KMS-11 (cell line): ENCODE measurements around the gene IER2.
"Not testable (repeated sequence)": the region's sequence is repeated elsewhere in the genome, so short reads cannot be mapped to it uniquely, and the experiment has no call there.

Experiments
- H2AFZ ChIP-seq: fragments of 200-600 bp; sonication (generic); 2 replicates; pipeline ENCODE4 v1.6.1; 2016; ENCODE audit warnings: antibody characterized with exemption, mixed run types, low read depth
- H3K27ac ChIP-seq: fragments of 200-600 bp; sonication (generic); 2 replicates; pipeline ENCODE4 v1.6.1; 2016; ENCODE audit warnings: mild to moderate bottlenecking, mixed run types
- H3K27me3 ChIP-seq: fragments of 200-600 bp; sonication (generic); 2 replicates; pipeline ENCODE4 v1.6.1; 2017; ENCODE audit warnings: mild to moderate bottlenecking, low read depth, mixed run types, moderate library complexity; ENCODE audit not compliant: insufficient read depth
- H3K36me3 ChIP-seq: fragments of 200-600 bp; sonication (generic); 2 replicates; pipeline ENCODE4 v1.6.1; 2017; ENCODE audit warnings: mild to moderate bottlenecking, mixed run types; ENCODE audit not compliant: insufficient read depth
- H3K4me1 ChIP-seq: fragments of 200-600 bp; sonication (generic); 2 replicates; pipeline ENCODE4 v1.6.1; 2016; ENCODE audit warnings: mild to moderate bottlenecking, low read depth, mixed run types; ENCODE audit not compliant: poor library complexity, severe bottlenecking
- H3K4me2 ChIP-seq: fragments of 200-600 bp; sonication (generic); 2 replicates; pipeline ENCODE4 v1.7.0; 2016; ENCODE audit warnings: mild to moderate bottlenecking, mixed run types
- H3K4me3 ChIP-seq: fragments of 200-600 bp; sonication (generic); IDR thresholded peaks from 2 replicates; pipeline ENCODE4 v1.6.1; 2017; ENCODE audit warnings: low read depth, low read length, mixed read lengths; ENCODE audit not compliant: insufficient read depth
- H3K79me2 ChIP-seq: fragments of 200-600 bp; sonication (generic); 2 replicates; pipeline ENCODE4 v1.6.1; 2016; ENCODE audit warnings: low read depth, mixed run types; ENCODE audit not compliant: insufficient read depth
- H3K9ac ChIP-seq: fragments of 200-600 bp; sonication (generic); 2 replicates; pipeline ENCODE4 v1.6.1; 2016; ENCODE audit warnings: mild to moderate bottlenecking, mixed run types
- H4K20me1 ChIP-seq: fragments of 200-600 bp; sonication (generic); 2 replicates; pipeline ENCODE4 v1.6.1; 2016; ENCODE audit warnings: mild to moderate bottlenecking, mixed run types; ENCODE audit not compliant: insufficient read depth
- CTCF ChIP-seq: fragments of 200-600 bp; sonication (generic); conservative IDR thresholded peaks from 2 replicates; pipeline ENCODE4 v1.6.1; 2017; ENCODE audit warnings: low read depth, mild to moderate bottlenecking, antibody characterized with exemption, low read length, moderate library complexity, mixed read lengths

The IER2 gene

GRCh38 chr19:13146763-13147563, 3.2 kb upstream of the IER2 start:
- H3K36me3 ChIP-seq = no peaks in the 10 kb centered on the region
- H3K27me3 ChIP-seq = no peaks in the 10 kb centered on the region
- no peak overlapping the region for H3K4me3 ChIP-seq
- no peaks in the 10 kb centered on the region for H3K79me2 ChIP-seq
- no peaks in the 10 kb centered on the region for H3K4me1 ChIP-seq
- TF ChIP-seq CTCF = no peak
- no peak overlapping the region for H3K9ac ChIP-seq
- H3K27ac ChIP-seq = no peak overlapping the region
- no peaks in the 10 kb centered on the region for H4K20me1 ChIP-seq
- H3K4me2 ChIP-seq = no peak overlapping the region
- H2AFZ ChIP-seq = no peak overlapping the region

GRCh38 chr19:13149173-13149627, 1.0 kb upstream of the IER2 start:
- not testable (repeated sequence) for H4K20me1 ChIP-seq, H3K36me3 ChIP-seq, H3K4me3 ChIP-seq, H3K27ac ChIP-seq, H3K27me3 ChIP-seq, H3K4me1 ChIP-seq
- peak overlapping the region; percentile 88 for H2AFZ ChIP-seq
- H3K4me2 ChIP-seq = peak overlapping the region; percentile 85; the same call in 1 of the 2 replicates
- peak overlapping the region; percentile 49; the same call in 1 of the 2 replicates for H3K9ac ChIP-seq
- H3K79me2 ChIP-seq = peaks cover 12% of the 10 kb centered on the region; the same call in 1 of the 2 replicates

GRCh38 chr19:13149628-13150186, 504 bp upstream of the IER2 start:
- Histone ChIP-seq H3K9ac (peak overlapping the region; percentile 49; the same call in 1 of the 2 replicates), H2AFZ (peak overlapping the region; percentile 88), H4K20me1 (no peaks in the 10 kb centered on the region), H3K4me1 (peaks cover 2% of the 10 kb centered on the region), H3K79me2 (peaks cover 13% of the 10 kb centered on the region; the same call in 1 of the 2 replicates), H3K27me3 (no peaks in the 10 kb centered on the region; the same call in 1 of the 2 replicates), H3K4me3 (peak overlapping the region; percentile 64), H3K4me2 (peak overlapping the region; percentile 85; the same call in 1 of the 2 replicates), H3K27ac (no peak overlapping the region), H3K36me3 (no peaks in the 10 kb centered on the region)
- TF ChIP-seq CTCF = no peak

- Histone ChIP-seq H3K27me3 (no peaks in the 10 kb centered on the region; the same call in 1 of the 2 replicates), H3K27ac (no peak overlapping the region), H2AFZ (peak overlapping the region; percentile 88), H3K4me2 (peak overlapping the region; percentile 85), H3K36me3 (no peaks in the 10 kb centered on the region), H4K20me1 (no peaks in the 10 kb centered on the region), H3K79me2 (peaks cover 13% of the 10 kb centered on the region; the same call in 1 of the 2 replicates), H3K4me1 (peaks cover 16% of the 10 kb centered on the region), H3K4me3 (peak overlapping the region; percentile 51), H3K9ac (peak overlapping the region; percentile 49)
- no peak for TF ChIP-seq CTCF
These were observed 857 bp downstream of the IER2 start for GRCh38 chr19:13150931-13151604.
